A549 (cell line): ENCODE results near the gene ATXN7.

Experiments
- EP300 ChIP-seq, 2 experiments: fragments of >200 bp; sonication (Bioruptor Twin); formaldehyde crosslinking; IDR thresholded peaks; 2 replicates in 1 of 2; 3 replicates in 1 of 2; pipeline ENCODE4 v1.6.1; 2016 to 2017
- ESRRA ChIP-seq: fragments of 150-350 bp; IDR thresholded peaks from 2 replicates; pipeline ENCODE4 v1.6.1; 2014; ENCODE audit warnings: mild to moderate bottlenecking, low read length, borderline replicate concordance
- FOSL2 ChIP-seq, 2 experiments: fragments of 450-650 bp in 1 of 2; fragments of >200 bp in 1 of 2; sonication (Bioruptor Twin) in 1 of 2; formaldehyde crosslinking; IDR thresholded peaks; 2 replicates each; pipeline versions ENCODE4 v1.5.0 to v1.6.1; 2016 to 2020; ENCODE audit warnings: mild to moderate bottlenecking in 1 of 2, moderate library complexity in 1 of 2
- HDAC2 ChIP-seq: fragments of 200-600 bp; sonication (generic); IDR thresholded peaks from 2 replicates; pipeline ENCODE4 v1.6.1; 2016
- KDM1A ChIP-seq: fragments of 200-600 bp; sonication (generic); IDR thresholded peaks from 2 replicates; pipeline ENCODE4 v1.6.1; 2016; ENCODE audit warnings: low read depth, mild to moderate bottlenecking
- NPAS2 ChIP-seq: fragments of 250-450 bp; sonication (Bioruptor Pico); IDR thresholded peaks from 2 replicates; pipeline ENCODE4 v1.8.0; 2022; ENCODE audit warnings: mild to moderate bottlenecking, moderate library complexity, borderline replicate concordance
- POLR2AphosphoS2 ChIP-seq: conservative IDR thresholded peaks from 2 replicates; pipeline ENCODE4 v1.6.1; 2012; ENCODE audit warnings: low read length, improper control_type of control experiment, inconsistent platforms
- RAD21 ChIP-seq, 2 experiments: fragments of >200 bp in 1 of 2; sonication (Bioruptor Twin) in 1 of 2; formaldehyde crosslinking in 1 of 2; IDR thresholded peaks in 1 of 2; conservative IDR thresholded peaks in 1 of 2; 2 replicates in 1 of 2; 3 replicates in 1 of 2; pipeline ENCODE4 v1.6.1; 2012 to 2018; ENCODE audit warnings: inconsistent platforms in 1 of 2
- USF2 ChIP-seq: fragments of 450-650 bp; IDR thresholded peaks from 2 replicates; pipeline ENCODE4 v1.6.1; 2014; ENCODE audit warnings: antibody characterized with exemption
- TF ChIP-seq, protein P1 (sequence below): fragments of >200 bp; sonication (Bioruptor Twin); formaldehyde crosslinking; IDR thresholded peaks from 3 replicates; pipeline ENCODE4 v1.5.1; 2016

- TF ChIP-seq, protein P1, sequence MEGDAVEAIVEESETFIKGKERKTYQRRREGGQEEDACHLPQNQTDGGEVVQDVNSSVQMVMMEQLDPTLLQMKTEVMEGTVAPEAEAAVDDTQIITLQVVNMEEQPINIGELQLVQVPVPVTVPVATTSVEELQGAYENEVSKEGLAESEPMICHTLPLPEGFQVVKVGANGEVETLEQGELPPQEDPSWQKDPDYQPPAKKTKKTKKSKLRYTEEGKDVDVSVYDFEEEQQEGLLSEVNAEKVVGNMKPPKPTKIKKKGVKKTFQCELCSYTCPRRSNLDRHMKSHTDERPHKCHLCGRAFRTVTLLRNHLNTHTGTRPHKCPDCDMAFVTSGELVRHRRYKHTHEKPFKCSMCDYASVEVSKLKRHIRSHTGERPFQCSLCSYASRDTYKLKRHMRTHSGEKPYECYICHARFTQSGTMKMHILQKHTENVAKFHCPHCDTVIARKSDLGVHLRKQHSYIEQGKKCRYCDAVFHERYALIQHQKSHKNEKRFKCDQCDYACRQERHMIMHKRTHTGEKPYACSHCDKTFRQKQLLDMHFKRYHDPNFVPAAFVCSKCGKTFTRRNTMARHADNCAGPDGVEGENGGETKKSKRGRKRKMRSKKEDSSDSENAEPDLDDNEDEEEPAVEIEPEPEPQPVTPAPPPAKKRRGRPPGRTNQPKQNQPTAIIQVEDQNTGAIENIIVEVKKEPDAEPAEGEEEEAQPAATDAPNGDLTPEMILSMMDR = no peak
- no peak for TF ChIP-seq NPAS2 (CRISPR knock-in tag)
- no peak for TF ChIP-seq EP300 (IDR thresholded peaks at IDR 0.05)
- no peak for TF ChIP-seq RAD21 (conservative IDR thresholded peaks at IDR 0.05 in 1 of 2, IDR thresholded peaks at IDR 0.05 in 1 of 2)
- no peak for TF ChIP-seq POLR2AphosphoS2
- no peak for TF ChIP-seq HDAC2
- TF ChIP-seq ESRRA = no peak
- no peak for TF ChIP-seq KDM1A
- no peak for TF ChIP-seq FOSL2 (IDR thresholded peaks at IDR 0.05)
- no peak for TF ChIP-seq FOSL2 (CRISPR knock-in tag; IDR thresholded peaks at IDR 0.05)
- no peak for TF ChIP-seq USF2
Measured at GRCh38 chr3:63896332-63897030, 32.8 kb downstream of the ATXN7 start.
